Neuronal stem cell (in vitro differentiated cells): ENCODE results near the gene ADORA2A.
A peak's percentile ranks its signal among the peaks of the same experiment; 100 is the strongest.

Experiments used
- DNase-seq: peaks from one replicate; pipeline ENCODE4 v3.0.0-alpha.2; 2013; ENCODE audit warnings: low spot score
- H2AFZ ChIP-seq: one replicate; pipeline ENCODE4 v1.6.1; 2013; ENCODE audit warnings: mild to moderate bottlenecking, low read length, inconsistent platforms
- H2AK5ac ChIP-seq: 2 replicates; pipeline ENCODE4 v1.6.1; 2013; ENCODE audit warnings: low read depth, mild to moderate bottlenecking, inconsistent platforms, low read length, moderate library complexity, mixed read lengths
- H2BK120ac ChIP-seq: 2 replicates; pipeline ENCODE4 v1.6.1; 2013; ENCODE audit warnings: low read depth, mild to moderate bottlenecking, inconsistent platforms, low read length, moderate library complexity, mixed read lengths
- H2BK12ac ChIP-seq: one replicate; pipeline ENCODE4 v1.6.1; 2013; ENCODE audit warnings: low read length, inconsistent platforms
- H2BK15ac ChIP-seq: 2 replicates; pipeline ENCODE4 v1.6.1; 2013; ENCODE audit warnings: mild to moderate bottlenecking, low read length, inconsistent platforms, mixed read lengths
- H2BK5ac ChIP-seq: one replicate; pipeline ENCODE4 v1.6.1; 2013; ENCODE audit warnings: inconsistent platforms, mild to moderate bottlenecking, low read length, moderate library complexity
- H3K14ac ChIP-seq: one replicate; pipeline ENCODE4 v1.6.1; 2013; ENCODE audit warnings: low read length, inconsistent platforms
- H3K18ac ChIP-seq: 2 replicates; pipeline ENCODE4 v1.6.1; 2013; ENCODE audit warnings: low read length, inconsistent platforms
- H3K23ac ChIP-seq: 2 replicates; pipeline ENCODE4 v1.6.1; 2013; ENCODE audit warnings: low read depth, mild to moderate bottlenecking, mixed read lengths, low read length, inconsistent platforms; ENCODE audit not compliant: poor library complexity
- H3K27ac ChIP-seq: replicated peaks from 3 replicates; pipeline ENCODE4 v1.5.1; 2013; ENCODE audit warnings: low read length, inconsistent platforms
- H3K27me3 ChIP-seq, 3 experiments: 2 replicates each; pipeline ENCODE4 v1.6.1; 2013; ENCODE audit warnings: low read length in 3 of 3, mild to moderate bottlenecking in 2 of 3, inconsistent platforms in 1 of 3, low read depth in 1 of 3, mixed read lengths in 1 of 3, moderate library complexity in 1 of 3; ENCODE audit not compliant: control insufficient read depth in 3 of 3, insufficient read depth in 3 of 3
- H3K36me3 ChIP-seq, 2 donors: replicated peaks in 1 of 2; 2 replicates each; pipeline ENCODE4 v1.6.1; 2013; ENCODE audit warnings: low read length in 2 of 2; ENCODE audit not compliant: control insufficient read depth in 2 of 2, insufficient read depth in 2 of 2
- H3K4ac ChIP-seq: 2 replicates; pipeline ENCODE4 v1.6.1; 2013; ENCODE audit warnings: inconsistent platforms, mild to moderate bottlenecking, low read length, moderate library complexity
- H3K4me1 ChIP-seq, 2 donors: 1 replicate in 1 of 2; 2 replicates in 1 of 2; pipeline ENCODE4 v1.6.1; 2013; ENCODE audit warnings: low read length in 2 of 2, low read depth in 1 of 2; ENCODE audit not compliant: control insufficient read depth in 2 of 2, insufficient read depth in 1 of 2
- H3K4me2 ChIP-seq: one replicate; pipeline ENCODE4 v1.6.1; 2013; ENCODE audit warnings: mild to moderate bottlenecking, low read length, inconsistent platforms; ENCODE audit not compliant: insufficient read depth, poor library complexity, severe bottlenecking
- H3K4me3 ChIP-seq, 2 donors: 2 replicates each; pipeline ENCODE4 v1.5.1; 2013; ENCODE audit warnings: low read length in 2 of 2, mild to moderate bottlenecking in 2 of 2, inconsistent platforms in 1 of 2, moderate library complexity in 1 of 2
- H3K79me1 ChIP-seq: one replicate; pipeline ENCODE4 v1.6.1; 2013; ENCODE audit warnings: low read depth, mild to moderate bottlenecking, inconsistent platforms, low read length, moderate library complexity
- H3K9ac ChIP-seq: one replicate; pipeline ENCODE4 v1.6.1; 2013; ENCODE audit warnings: mild to moderate bottlenecking, low read depth, low read length, inconsistent platforms; ENCODE audit not compliant: poor library complexity
- H3K9me3 ChIP-seq, 2 donors: replicated peaks in 1 of 2; 2 replicates each; pipeline versions ENCODE3 to v1.6.1; 2013; ENCODE audit warnings: low read length in 2 of 2, mild to moderate bottlenecking in 2 of 2, inconsistent platforms in 1 of 2, low read depth in 1 of 2, mixed read lengths in 1 of 2, moderate library complexity in 1 of 2; ENCODE audit not compliant: control insufficient read depth in 2 of 2, insufficient read depth in 1 of 2
- H4K8ac ChIP-seq: one replicate; pipeline ENCODE4 v1.6.1; 2013; ENCODE audit warnings: low read depth, mild to moderate bottlenecking, inconsistent platforms, low read length, moderate library complexity
- H4K91ac ChIP-seq: one replicate; pipeline ENCODE4 v1.6.1; 2013; ENCODE audit warnings: low read length, low read depth, mild to moderate bottlenecking, inconsistent platforms; ENCODE audit not compliant: poor library complexity
- WGBS, 2 donors: extraction: QIAGEN DNeasy Blood & Tissue Kit; methylation state at CpG; one replicate each; pipeline ENCODE4 v1.1.7; 2013; ENCODE audit warnings: missing lambda C conversion rate in 2 of 2, mixed read lengths in 1 of 2; ENCODE audit not compliant: insufficient read length in 2 of 2, insufficient replicate concordance in 1 of 2; ENCODE audit errors: extremely low coverage in 2 of 2; 5-methylcytosine and 5-hydroxymethylcytosine counted together

ADORA2A gene

GRCh38 chr22:24442352-24442744 is 14.9 kb downstream of the ADORA2A start:
- Histone ChIP-seq H3K18ac (peak overlapping the region; percentile 24), H3K9me3 (no peaks in the 10 kb centered on the region), H3K27me3 (no peaks in the 10 kb centered on the region), H2AFZ (peak overlapping the region; percentile 26), H3K4me2 (no peak overlapping the region), H2BK5ac (no peak overlapping the region), H3K79me1 (no peaks in the 10 kb centered on the region), H3K27ac (no peak overlapping the region), H3K14ac (no peak overlapping the region), H3K4me3 (no peak overlapping the region), H3K9ac (no peak overlapping the region), H3K36me3 (no peaks in the 10 kb centered on the region), H2BK120ac (no peak overlapping the region), H3K4me1 (peaks cover 21 to 30% of the 10 kb centered on the region in 2 donors), H3K23ac (no peak overlapping the region), H3K4ac (no peak overlapping the region), H4K91ac (no peak overlapping the region), H2AK5ac (no peak overlapping the region), H2BK12ac (no peak overlapping the region), H2BK15ac (no peak overlapping the region), H4K8ac (no peak overlapping the region)
- no CpG with 5 or more reads among the region's 8 CpGs for WGBS, 2 donors
- DNase-seq = no peak

DNA sequence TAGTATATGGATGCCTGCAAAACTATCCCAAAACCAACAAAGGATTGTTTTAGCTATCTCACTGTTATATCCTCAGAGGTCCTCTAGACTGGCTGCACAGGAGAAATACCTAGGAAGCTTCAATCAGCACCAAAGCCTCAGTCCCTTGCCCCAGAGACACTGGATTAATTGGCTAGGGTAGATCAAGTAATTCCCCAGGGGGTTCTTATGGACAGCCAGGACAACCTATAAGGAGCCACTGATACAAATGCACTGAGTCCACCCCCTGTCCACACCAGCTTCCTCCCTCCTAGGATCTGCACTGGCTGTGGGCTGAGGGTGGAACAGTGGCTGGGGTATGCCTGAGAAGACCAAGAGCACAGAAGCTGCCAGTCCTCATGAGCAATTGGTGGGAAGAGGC is 16.3 kb downstream of the ADORA2A start:
- Histone ChIP-seq H2AK5ac (no peak overlapping the region), H2BK120ac (no peak overlapping the region), H3K18ac (no peak overlapping the region), H2BK15ac (no peak overlapping the region), H3K14ac (no peak overlapping the region), H4K8ac (no peak overlapping the region), H3K4me3 (no peak overlapping the region), H3K4me2 (no peak overlapping the region), H2AFZ (no peak overlapping the region), H3K36me3 (no peaks in the 10 kb centered on the region), H3K27me3 (no peaks in the 10 kb centered on the region), H3K27ac (no peak overlapping the region), H3K4ac (no peak overlapping the region), H2BK12ac (no peak overlapping the region), H3K9ac (no peak overlapping the region), H3K23ac (no peak overlapping the region), H2BK5ac (no peak overlapping the region), H3K79me1 (no peaks in the 10 kb centered on the region), H4K91ac (no peak overlapping the region), H3K4me1 (peaks cover 21 to 30% of the 10 kb centered on the region in 2 donors), H3K9me3 (no peaks in the 10 kb centered on the region)
- DNase-seq = no peak

DNA sequence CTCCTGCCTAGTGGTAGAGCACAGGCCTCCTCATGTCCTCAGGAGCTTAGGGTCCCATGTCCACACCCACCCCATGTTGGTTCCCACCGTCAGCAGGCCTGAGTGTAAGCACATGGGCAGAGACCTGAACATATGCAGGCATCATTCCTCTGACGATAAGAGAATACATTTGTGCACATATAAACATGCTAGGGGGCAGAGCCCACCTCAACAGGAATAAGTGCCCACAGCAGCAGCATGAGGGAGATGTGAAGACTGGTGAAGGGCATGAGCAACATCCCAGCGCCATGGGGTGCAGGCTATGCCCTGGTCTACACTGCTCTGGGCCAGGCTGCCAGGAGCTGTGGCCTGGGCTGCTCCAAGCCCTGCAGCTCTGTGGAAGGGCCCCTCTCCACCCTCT is 16.9 kb downstream of the ADORA2A start:
- Histone ChIP-seq H2AK5ac (peak overlapping the region; percentile 80), H3K27ac (no peak overlapping the region), H3K4me3 (no peak overlapping the region), H3K27me3 (peaks cover 0 to under 1% (median 0%) of the 10 kb centered on the region in 3 experiments), H2BK15ac (no peak overlapping the region), H2BK120ac (no peak overlapping the region), H3K23ac (no peak overlapping the region), H2BK5ac (no peak overlapping the region), H2BK12ac (peak overlapping the region; percentile 96), H2AFZ (peak overlapping the region; percentile 82), H3K9me3 (no peaks in the 10 kb centered on the region), H3K18ac (no peak overlapping the region), H3K4me2 (no peak overlapping the region), H3K4ac (no peak overlapping the region), H4K8ac (no peak overlapping the region), H3K14ac (no peak overlapping the region), H3K36me3 (no peaks in the 10 kb centered on the region), H4K91ac (no peak overlapping the region), H3K4me1 (peaks cover 21 to 30% of the 10 kb centered on the region in 2 donors), H3K79me1 (no peaks in the 10 kb centered on the region), H3K9ac (no peak overlapping the region)
- no peak for DNase-seq
- WGBS, 2 donors = no CpG with 5 or more reads among the region's 3 CpGs

DNA sequence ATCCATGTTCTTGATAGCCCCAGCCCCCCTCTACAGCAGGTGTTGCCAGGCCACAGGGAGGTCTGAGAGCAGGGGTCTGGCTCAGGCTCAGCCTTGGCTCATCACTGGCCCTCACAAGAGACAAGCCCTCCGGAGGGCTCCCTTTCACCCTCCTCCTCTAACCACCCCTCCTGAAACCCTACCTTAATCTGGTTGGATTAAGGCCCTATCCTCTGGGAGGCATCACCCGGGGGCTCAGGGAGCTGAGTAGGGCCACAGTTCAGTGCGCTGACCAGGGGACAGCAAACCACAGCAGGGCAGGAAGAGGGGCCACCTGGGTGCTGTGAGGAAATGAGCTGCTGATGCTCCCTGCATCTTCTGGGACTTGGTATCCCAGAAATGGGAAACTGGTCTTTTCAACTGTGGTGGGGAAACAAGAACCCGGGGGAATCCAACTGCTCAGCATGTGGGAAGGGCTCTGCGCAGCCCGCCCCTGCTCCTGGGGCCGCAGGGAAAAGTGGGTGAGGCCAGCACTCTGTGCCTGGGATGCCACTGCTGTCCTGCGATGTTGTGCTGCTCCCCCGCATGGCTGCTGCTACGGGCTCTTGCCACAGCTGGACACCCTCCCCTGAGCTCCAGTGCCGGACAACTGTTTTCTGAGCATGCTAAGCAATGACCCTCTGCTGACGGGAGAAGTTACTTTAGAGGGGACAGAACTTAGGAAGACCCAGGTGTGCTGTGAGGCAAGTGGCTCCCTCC is 17.5 kb downstream of the ADORA2A start:
- WGBS, 2 donors = no CpG with 5 or more reads among the region's 12 CpGs
- H2AFZ ChIP-seq = peak overlapping the region; percentile 82
- H2BK120ac ChIP-seq = no peak overlapping the region
- H3K9ac ChIP-seq = no peak overlapping the region
- no peaks in the 10 kb centered on the region for H3K9me3 ChIP-seq
- H3K27me3 ChIP-seq = peaks cover 0 to 2% (median 0%) of the 10 kb centered on the region in 3 experiments
- no peak overlapping the region for H2BK5ac ChIP-seq
- H2BK12ac ChIP-seq = peak overlapping the region; percentile 96
- H3K14ac ChIP-seq = no peak overlapping the region
- H3K4me1 ChIP-seq = peaks cover 21 to 30% of the 10 kb centered on the region in 2 donors
- no peak overlapping the region for H3K23ac ChIP-seq
- no peak overlapping the region for H3K4me2 ChIP-seq
- no peaks in the 10 kb centered on the region for H3K79me1 ChIP-seq
- no peak overlapping the region for H2BK15ac ChIP-seq
- H3K4me3 ChIP-seq = no peak overlapping the region
- no peak overlapping the region for H3K27ac ChIP-seq
- no peak overlapping the region for H4K8ac ChIP-seq
- H3K36me3 ChIP-seq = no peaks in the 10 kb centered on the region
- DNase-seq = no peak
- no peak overlapping the region for H3K4ac ChIP-seq
- peak overlapping the region; percentile 69 for H3K18ac ChIP-seq
- H2AK5ac ChIP-seq = peak overlapping the region; percentile 80
- no peak overlapping the region for H4K91ac ChIP-seq
